ENCODE results near the gene GNA12.

DNA sequence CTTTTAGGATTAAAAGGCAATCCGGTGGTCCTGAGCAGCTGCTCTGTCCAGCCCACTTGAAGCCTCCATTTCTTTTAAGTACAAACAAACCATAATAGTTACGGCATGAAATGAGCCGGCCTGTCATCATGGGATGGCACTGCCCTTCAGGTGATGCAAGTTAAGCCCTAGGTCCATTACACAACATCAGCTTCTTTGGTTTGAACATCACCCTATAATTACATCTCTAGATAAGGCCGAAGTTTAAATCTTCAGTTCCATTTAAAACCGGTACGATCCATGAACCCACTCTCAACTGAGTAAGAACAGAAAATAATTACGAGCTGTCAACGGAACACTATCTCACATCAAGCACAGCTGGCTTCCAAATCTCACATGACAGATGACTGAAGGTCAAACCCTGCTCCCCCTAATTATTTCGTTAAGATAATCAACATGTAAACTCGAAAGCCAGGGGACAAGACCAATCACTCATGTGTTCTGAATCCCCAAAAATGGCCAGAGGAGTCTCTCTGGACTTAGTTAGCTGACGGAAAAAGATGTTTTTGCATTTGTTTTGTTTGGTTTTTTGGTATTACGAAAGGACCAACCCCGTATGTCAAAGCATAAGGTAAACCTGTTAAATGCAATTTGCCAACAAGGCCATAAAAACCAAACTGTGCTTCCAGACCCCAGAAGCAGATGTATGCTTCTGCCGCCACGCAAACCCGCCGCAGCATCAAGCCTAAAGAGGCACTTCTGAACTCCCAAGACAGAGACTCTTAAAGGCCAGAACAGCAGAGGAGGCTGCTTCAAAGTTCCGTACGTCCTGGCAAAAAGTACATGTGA, 10.8 kb downstream of the GNA12 start:
- TF ChIP-seq, protein P1, sequence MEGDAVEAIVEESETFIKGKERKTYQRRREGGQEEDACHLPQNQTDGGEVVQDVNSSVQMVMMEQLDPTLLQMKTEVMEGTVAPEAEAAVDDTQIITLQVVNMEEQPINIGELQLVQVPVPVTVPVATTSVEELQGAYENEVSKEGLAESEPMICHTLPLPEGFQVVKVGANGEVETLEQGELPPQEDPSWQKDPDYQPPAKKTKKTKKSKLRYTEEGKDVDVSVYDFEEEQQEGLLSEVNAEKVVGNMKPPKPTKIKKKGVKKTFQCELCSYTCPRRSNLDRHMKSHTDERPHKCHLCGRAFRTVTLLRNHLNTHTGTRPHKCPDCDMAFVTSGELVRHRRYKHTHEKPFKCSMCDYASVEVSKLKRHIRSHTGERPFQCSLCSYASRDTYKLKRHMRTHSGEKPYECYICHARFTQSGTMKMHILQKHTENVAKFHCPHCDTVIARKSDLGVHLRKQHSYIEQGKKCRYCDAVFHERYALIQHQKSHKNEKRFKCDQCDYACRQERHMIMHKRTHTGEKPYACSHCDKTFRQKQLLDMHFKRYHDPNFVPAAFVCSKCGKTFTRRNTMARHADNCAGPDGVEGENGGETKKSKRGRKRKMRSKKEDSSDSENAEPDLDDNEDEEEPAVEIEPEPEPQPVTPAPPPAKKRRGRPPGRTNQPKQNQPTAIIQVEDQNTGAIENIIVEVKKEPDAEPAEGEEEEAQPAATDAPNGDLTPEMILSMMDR (IDR thresholded peaks at IDR 0.05): no peak
- TF ChIP-seq ZFX (IDR thresholded peaks at IDR 0.05; ENCODE audit: borderline replicate concordance): no peak

All from 22Rv1 (cell line).